Right renal cortex interstitium (tissue), 3 donors: ENCODE measurements around the gene BIRC6. TPM values are rescaled to one million over a fixed set of nuclear protein-coding genes. Genes with fewer than 3 reads are reported as not detected.
"Not testable (repeated sequence)": the region's sequence is repeated elsewhere in the genome, so short reads cannot be mapped to it uniquely, and the experiment has no call there.

Source experiments
- DNase-seq, 3 donors: peaks; one replicate each; pipeline ENCODE4 v3.0.0-alpha.2; 2013; ENCODE audit warnings: low read depth in 3 of 3, low spot score in 2 of 3
- polyA plus RNA-seq, 3 donors: library from polyadenylated mRNA; unstranded; fragments of 120-200 nt; gene quantifications; one replicate each; pipeline ENCODE4 v1.2.1, GENCODE V29; 2013; ENCODE audit not compliant: insufficient read length in 3 of 3

Gene BIRC6
- polyA plus RNA-seq, 3 donors: 66.2 to 84.6 (median 77.9) TPM

GRCh38 chr2:32572030-32572429 is 215.2 kb downstream of the BIRC6 start:
- no peak for DNase-seq

DNA sequence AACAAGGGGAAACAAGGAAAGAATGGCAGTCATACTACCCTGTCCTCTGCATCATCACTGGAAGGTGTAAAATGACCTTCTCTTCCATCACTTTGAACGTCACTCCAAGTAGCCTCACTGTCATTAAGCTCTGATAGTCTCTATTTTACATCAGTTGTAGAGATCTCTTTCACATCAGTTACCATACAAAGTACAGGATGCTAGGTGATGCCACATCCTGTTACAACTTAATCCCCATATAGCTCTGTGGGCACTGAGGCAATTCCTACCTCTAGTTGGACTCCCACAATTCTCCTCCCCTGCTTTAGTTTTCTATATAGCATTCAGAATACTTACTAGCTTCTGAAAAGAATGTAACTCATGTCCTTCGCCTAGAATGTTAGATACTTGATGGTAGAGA is 215.9 kb downstream of the BIRC6 start:
- DNase-seq: no peak

DNA sequence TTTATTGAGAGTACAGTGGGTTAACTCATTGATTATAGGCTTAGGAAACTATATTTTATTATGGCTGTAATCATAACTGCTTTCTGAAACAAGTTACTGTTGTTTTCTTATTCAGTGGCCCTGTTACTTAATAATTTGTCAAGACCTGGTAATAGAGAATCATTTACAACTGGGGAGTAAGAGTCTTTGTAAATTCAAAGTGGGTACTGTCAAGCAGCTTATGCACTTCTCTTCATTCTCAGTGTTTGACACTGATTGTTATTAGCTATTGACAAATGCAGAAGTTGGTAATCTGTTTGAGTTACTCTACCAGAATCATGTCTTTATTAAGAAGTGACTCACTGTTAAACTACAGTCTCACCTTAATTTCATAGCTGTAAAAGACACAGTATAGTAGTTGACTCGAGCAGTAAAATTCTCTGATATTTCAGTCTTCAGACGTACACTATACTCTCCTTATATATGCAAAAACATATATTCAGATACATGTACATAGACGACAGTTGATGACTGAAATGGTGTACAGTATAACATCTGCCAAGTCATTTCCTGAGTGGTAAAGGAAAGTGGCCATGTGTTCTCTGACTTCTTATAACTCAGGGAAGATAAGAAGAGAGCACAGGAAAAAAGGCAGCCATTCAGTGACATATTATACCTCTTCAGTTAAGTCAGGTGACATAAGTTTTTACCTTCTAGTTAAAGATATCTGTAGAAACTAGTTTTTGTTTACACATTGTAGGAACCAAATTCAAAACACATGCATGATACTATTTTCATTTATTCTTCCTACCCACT is 235.0 kb downstream of the BIRC6 start:
- no peak for DNase-seq

DNA sequence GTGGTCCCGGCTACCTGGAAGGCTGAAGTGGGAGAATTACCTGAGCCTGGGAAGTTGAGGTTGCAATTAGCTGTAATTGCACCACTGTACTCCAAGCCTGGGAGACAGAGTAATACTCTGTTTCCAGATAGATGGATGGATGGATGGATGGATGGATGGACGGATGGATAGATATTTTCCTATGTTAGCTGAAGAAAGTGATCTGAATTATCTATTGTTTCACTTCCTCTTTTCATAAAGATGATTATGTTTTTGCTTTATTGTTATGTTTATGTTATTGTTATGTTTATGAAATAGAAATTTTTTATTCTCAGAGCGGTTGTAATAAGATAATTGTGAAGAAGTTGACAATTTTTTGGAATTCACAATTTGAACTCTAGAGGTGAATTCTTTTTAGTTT is 237.8 kb downstream of the BIRC6 start:
- DNase-seq: no peak

DNA sequence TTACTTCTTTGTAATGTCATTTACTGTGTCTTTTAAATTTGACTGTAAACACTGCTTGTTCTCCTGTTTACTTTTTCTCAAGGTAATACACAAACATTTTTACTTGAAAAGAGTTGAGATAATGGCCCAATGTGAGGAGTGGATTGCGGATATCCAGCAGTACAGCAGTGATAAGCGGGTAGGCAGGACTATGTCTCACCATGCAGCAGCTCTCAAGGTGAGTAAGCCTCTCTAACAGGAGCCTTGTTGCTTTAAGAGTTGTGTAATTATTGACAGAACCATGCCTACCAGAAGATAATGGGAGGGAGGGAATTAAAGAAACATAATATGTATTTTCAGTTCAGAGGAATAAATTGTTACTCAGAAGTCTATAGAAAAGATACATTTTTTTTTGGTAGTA is 254.5 kb downstream of the BIRC6 start:
- no peak for DNase-seq

DNA sequence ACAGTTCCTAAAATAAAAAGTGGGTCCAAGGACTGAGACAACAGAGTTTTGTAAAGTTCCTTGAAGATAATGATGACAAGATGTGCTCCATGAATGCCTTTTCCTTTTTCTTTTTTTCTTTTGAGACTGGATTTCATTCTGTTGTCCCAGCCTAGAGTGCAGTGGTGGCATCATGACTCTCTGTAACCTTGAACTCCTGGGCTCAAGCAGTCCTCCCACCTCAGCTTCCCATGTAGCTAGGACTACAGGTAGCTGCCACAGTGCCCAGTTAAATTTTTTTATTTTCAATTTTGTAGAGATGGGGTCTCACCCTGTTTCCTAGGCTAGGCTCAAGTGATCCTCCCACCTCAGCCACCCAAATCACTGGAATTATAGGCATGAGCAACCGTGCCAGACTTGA is 254.9 kb downstream of the BIRC6 start:
- no peak for DNase-seq

DNA sequence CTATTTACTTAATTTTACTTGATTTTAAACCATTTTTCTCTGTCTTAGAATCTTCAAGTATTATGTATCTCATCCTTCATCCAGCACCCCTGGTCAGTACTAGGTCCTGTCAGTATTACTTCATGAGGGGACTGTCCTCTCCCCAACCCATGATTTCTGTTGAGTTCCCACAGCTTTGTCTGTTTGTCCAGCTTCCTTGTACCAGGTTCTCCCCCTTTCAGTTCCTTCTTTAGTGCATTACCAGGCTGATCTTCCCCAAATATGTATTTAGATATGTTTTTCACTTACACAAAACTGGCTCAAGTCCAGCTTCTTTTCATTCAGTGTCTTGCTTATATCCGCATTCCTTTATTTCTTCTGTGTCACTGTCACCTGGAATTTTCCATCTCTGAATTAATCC is 257.3 kb downstream of the BIRC6 start:
- DNase-seq: no peak

DNA sequence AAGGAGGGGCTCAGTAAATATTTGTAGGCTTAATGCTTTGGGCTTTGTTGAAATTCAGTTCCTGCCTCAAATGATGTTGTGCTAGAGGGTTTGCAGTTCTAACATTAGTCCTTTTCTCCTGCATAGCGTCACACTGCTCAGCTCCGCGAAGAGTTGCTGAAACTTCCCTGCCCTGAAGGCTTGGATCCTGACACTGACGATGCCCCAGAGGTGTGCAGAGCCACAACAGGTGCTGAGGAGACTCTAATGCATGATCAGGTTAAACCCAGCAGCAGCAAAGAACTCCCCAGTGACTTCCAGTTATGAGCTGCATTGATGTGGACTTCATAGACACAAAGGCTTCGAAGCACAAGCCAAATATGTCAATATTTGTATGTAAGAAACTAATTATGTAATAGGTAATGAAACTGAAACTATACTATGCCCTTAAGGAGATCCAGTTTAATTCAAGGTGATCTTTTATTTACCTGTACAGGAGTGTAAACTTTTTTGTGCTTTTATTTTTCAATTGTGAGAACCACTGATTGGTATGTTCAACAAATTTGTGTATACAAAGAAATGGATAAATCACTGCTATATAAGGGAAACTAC is 260.9 kb downstream of the BIRC6 start:
- no peak for DNase-seq

- no peak for DNase-seq
Measured at GRCh38 chr2:32622570-32623310, 265.9 kb downstream of the BIRC6 start.

GRCh38 chr2:32623311-32623706 is 266.5 kb downstream of the BIRC6 start:
- no peak for DNase-seq

- no peak for DNase-seq
Measured at GRCh38 chr2:32624812-32625211, 268.0 kb downstream of the BIRC6 start.

GRCh38 chr2:32626639-32627221 is 269.9 kb downstream of the BIRC6 start:
- DNase-seq: peak in 1 of 3 donors; percentile 10

- DNase-seq: peak in 2 of 3 donors; percentile 17 to 30
Measured at GRCh38 chr2:32627441-32627813, 270.6 kb downstream of the BIRC6 start.

- DNase-seq: peak; percentile 75 to 87 (median 86)
Measured at GRCh38 chr2:32627814-32628579, 271.2 kb downstream of the BIRC6 start, which contains the start of gene TTC27. Gene TTC27, plus strand, starts transcription at chr2:32628050. Its CDS starts 243 bp downstream, at chr2:32628293.

DNA sequence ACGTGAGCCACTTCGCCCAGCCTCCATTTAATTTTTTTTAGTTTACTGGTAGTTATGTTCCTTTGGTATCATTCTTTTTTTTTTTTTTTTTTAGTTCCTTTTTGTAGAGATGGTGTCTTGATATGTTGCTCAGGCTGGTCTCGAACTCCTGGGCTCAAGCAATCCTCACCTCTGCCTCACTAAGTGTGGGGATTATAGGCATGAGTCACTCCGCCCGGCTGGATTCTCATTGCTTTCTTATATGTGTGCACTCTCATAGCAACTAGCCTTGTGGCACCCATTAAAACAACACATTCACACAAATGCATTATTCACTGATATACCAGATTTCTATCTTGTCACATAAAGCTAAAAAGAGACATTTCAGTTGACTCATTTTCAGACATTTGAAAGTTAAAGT is 275.3 kb downstream of the BIRC6 start:
- no peak for DNase-seq

GRCh38 chr2:32633040-32633439 is 276.2 kb downstream of the BIRC6 start:
- no peak for DNase-seq

- DNase-seq: not testable (repeated sequence)
Measured at GRCh38 chr2:32638548-32638947, 281.7 kb downstream of the BIRC6 start.

DNA sequence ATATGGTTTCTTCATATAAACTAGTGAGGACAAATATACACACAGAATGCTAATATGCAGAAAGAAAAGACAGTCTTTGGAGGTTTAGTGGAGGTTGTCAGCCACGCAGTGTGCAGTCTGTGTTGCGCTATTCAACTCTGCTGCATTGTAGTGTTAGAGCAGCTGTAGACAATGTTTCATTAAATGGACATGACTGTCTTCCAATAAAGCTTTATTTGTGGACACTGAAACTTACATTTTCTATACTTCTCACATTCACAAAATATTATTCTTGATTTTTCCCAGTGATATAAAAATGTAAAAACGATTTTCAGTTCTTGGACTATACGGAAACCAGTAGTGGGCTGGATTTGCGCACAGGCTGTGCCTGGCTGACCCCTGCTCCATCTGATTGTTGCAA is 284.4 kb downstream of the BIRC6 start:
- no peak for DNase-seq

- DNase-seq: no peak
Measured at GRCh38 chr2:32647180-32647651, 290.4 kb downstream of the BIRC6 start.

DNA sequence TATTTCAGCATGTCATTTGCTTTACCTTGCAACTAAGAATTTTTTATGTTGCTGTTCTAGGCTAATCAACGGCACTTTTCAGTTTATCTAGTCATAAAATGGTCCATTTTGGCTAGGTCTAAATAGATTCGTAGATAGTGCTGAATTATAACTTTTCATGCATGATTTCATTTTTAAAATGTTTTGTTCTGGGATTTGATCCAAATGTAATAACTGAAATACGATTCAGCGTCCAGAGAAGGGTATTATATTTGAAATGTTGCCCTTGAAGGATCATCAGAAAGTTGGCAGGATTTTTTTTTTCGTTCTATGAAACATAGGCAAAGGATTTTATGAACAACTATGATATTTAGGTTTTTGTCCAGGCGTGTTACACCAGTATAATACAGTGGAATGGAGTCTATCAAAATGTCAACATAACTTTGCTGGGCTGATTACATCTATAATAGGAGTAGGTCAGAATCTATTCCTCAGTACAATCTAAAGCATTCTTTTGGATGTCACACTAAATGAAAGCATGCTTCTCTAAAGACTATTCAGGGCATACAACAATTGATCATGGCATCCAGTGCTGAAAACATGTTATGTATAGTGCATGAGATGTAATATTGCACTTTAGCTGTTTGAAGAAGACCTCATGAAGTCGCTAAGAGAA is 295.9 kb downstream of the BIRC6 start:
- no peak for DNase-seq
